Neural cell (in vitro differentiated cells): ENCODE data around the gene HCST. TPM values are rescaled to one million over a fixed set of nuclear protein-coding genes. Genes with fewer than 3 reads are reported as not detected.

ENCODE experiments used
- H2AFZ ChIP-seq: fragments of 200-600, 300-800 bp; sonication (generic), shearing (Covaris generic); 2 replicates; pipeline ENCODE4 v1.6.0; 2014; ENCODE audit warnings: low read depth, mild to moderate bottlenecking, antibody characterized with exemption, low read length, moderate library complexity
- H3F3A ChIP-seq: fragments of 200-600 bp; shearing (Covaris generic); 2 replicates; pipeline ENCODE4 v1.6.1; 2016; ENCODE audit warnings: mild to moderate bottlenecking, moderate library complexity, mixed read lengths, antibody characterized with exemption, low read length; ENCODE audit not compliant: insufficient read depth, poor library complexity, severe bottlenecking
- H3K27ac ChIP-seq: fragments of 200-600, 300-800 bp; sonication (generic), shearing (Covaris generic); 2 replicates; pipeline ENCODE4 v1.5.1; 2014; ENCODE audit warnings: mild to moderate bottlenecking, low read length, moderate library complexity
- H3K27me3 ChIP-seq: fragments of 300-800, 200-600 bp; sonication (generic), shearing (Covaris generic); 2 replicates; pipeline ENCODE4 v1.6.0; 2014; ENCODE audit warnings: mild to moderate bottlenecking, low read depth, low read length, moderate library complexity; ENCODE audit not compliant: insufficient read depth
- H3K36me3 ChIP-seq: fragments of 300-800, 200-600 bp; sonication (generic), shearing (Covaris generic); 2 replicates; pipeline ENCODE4 v1.5.1; 2014; ENCODE audit warnings: mild to moderate bottlenecking, antibody characterized with exemption, low read length, moderate library complexity; ENCODE audit not compliant: insufficient read depth
- H3K4me2 ChIP-seq: fragments of 300-800, 200-600 bp; sonication (generic), shearing (Covaris generic); 2 replicates; pipeline ENCODE4 v1.6.0; 2014; ENCODE audit warnings: mild to moderate bottlenecking, low read length
- H3K4me3 ChIP-seq: fragments of 300-800, 200-600 bp; sonication (generic), shearing (Covaris generic); 2 replicates; pipeline ENCODE4 v1.5.1; 2014; ENCODE audit warnings: mild to moderate bottlenecking, low read length, moderate library complexity
- H3K79me2 ChIP-seq: fragments of 200-600 bp; shearing (Covaris generic); replicated peaks from 2 replicates; pipeline ENCODE4 v1.6.0; 2014; ENCODE audit warnings: mild to moderate bottlenecking, low read length, moderate library complexity; ENCODE audit not compliant: insufficient read depth
- H3K9ac ChIP-seq: fragments of 300-800, 200-600 bp; sonication (generic), shearing (Covaris generic); 2 replicates; pipeline ENCODE4 v1.6.1; 2016; ENCODE audit warnings: mild to moderate bottlenecking, low read length, mixed read lengths
- H3K9me2 ChIP-seq: fragments of 200-600 bp; shearing (Covaris generic); 2 replicates; pipeline ENCODE4 v1.6.1; 2016; ENCODE audit warnings: mild to moderate bottlenecking, low read length, mixed read lengths; ENCODE audit not compliant: insufficient read depth
- H3K9me3 ChIP-seq: fragments of 200-600, 300-800 bp; sonication (generic), shearing (Covaris generic); 2 replicates; pipeline ENCODE4 v1.6.1; 2016; ENCODE audit warnings: mild to moderate bottlenecking, mixed run types, low read length, moderate library complexity, mixed read lengths
- H4K20me1 ChIP-seq: fragments of 200-600 bp; shearing (Covaris generic); 2 replicates; pipeline ENCODE4 v1.6.1; 2016; ENCODE audit warnings: mild to moderate bottlenecking, mixed run types; ENCODE audit not compliant: insufficient read depth
- EP300 ChIP-seq: fragments of 450-650 bp; conservative IDR thresholded peaks from 2 replicates; pipeline ENCODE4 v1.6.1; 2014; ENCODE audit warnings: antibody characterized with exemption, mild to moderate bottlenecking, moderate library complexity; ENCODE audit not compliant: poor library complexity, severe bottlenecking
- EZH2 ChIP-seq: fragments of 200-600, 300-800 bp; shearing (Covaris generic), sonication (generic); IDR thresholded peaks from 2 replicates; pipeline ENCODE4 v1.6.1; 2014; ENCODE audit warnings: antibody characterized with exemption, low read length, borderline replicate concordance, mild to moderate bottlenecking; ENCODE audit not compliant: insufficient read depth, poor library complexity, severe bottlenecking
- MXI1 ChIP-seq: fragments of 450-650 bp; conservative IDR thresholded peaks from 2 replicates; pipeline ENCODE4 v1.6.1; 2014; ENCODE audit warnings: antibody characterized with exemption, mild to moderate bottlenecking; ENCODE audit not compliant: poor library complexity, severe bottlenecking
- POLR2AphosphoS5 ChIP-seq: IDR thresholded peaks from 2 replicates; pipeline ENCODE4 v1.6.1; 2012
- RAD21 ChIP-seq: fragments of 450-650 bp; conservative IDR thresholded peaks from 2 replicates; pipeline ENCODE4 v1.6.1; 2014; ENCODE audit warnings: antibody characterized with exemption, mild to moderate bottlenecking, moderate library complexity
- SMC3 ChIP-seq: fragments of 450-650 bp; conservative IDR thresholded peaks from 2 replicates; pipeline ENCODE4 v1.6.1; 2014; ENCODE audit warnings: antibody characterized with exemption, mild to moderate bottlenecking, moderate library complexity; ENCODE audit not compliant: poor library complexity
- TAF1 ChIP-seq: IDR thresholded peaks from 2 replicates; pipeline ENCODE4 v1.6.1; 2012; ENCODE audit warnings: low read depth
- polyA plus RNA-seq: library from polyadenylated mRNA; depleted of rRNA; stranded (reverse); fragments of >200 nt; gene quantifications from 2 replicates; pipeline ENCODE4 v1.2.3, GENCODE V29; 2014
- TF ChIP-seq, protein P1 (sequence below): fragments of 450-650 bp; IDR thresholded peaks from 2 replicates; pipeline ENCODE4 v1.5.1; 2014; ENCODE audit warnings: antibody characterized with exemption, mild to moderate bottlenecking, moderate library complexity; ENCODE audit not compliant: poor library complexity, severe bottlenecking
- TF ChIP-seq, protein P2 (sequence below): IDR thresholded peaks from 2 replicates; pipeline ENCODE4 v1.6.1; 2012; ENCODE audit warnings: borderline replicate concordance

The HCST gene
- polyA plus RNA-seq, 1 donor from 2014 or later, result not detected

DNA sequence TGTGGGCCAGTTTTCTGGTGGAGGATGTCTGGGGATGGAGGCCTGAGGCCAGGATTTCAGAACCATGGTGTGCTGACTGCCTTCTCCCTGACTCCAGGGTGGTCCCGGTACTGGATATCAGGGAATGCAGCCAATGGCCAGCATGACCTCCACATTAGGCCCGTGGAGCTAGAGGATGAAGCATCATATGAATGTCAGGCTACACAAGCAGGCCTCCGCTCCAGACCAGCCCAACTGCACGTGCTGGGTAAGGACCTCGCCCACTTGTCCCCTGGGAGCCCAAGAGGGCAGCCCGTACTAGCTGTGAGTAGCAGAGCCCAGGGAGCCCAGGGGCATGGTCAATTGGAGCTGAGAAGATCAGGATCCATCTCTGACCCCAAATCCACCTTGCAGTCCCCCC lies 44.0 kb upstream of the HCST start:
- no peaks in the 10 kb centered on the region for H3F3A ChIP-seq
- no peak overlapping the region for H3K4me3 ChIP-seq
- H3K9ac ChIP-seq, result no peak overlapping the region
- no peak overlapping the region for H3K27ac ChIP-seq
- H3K9me2 ChIP-seq, result no peaks in the 10 kb centered on the region
- H2AFZ ChIP-seq, result no peak overlapping the region
- no peak for TF ChIP-seq POLR2AphosphoS5
- no peak for TF ChIP-seq MXI1
- TF ChIP-seq, protein P1, sequence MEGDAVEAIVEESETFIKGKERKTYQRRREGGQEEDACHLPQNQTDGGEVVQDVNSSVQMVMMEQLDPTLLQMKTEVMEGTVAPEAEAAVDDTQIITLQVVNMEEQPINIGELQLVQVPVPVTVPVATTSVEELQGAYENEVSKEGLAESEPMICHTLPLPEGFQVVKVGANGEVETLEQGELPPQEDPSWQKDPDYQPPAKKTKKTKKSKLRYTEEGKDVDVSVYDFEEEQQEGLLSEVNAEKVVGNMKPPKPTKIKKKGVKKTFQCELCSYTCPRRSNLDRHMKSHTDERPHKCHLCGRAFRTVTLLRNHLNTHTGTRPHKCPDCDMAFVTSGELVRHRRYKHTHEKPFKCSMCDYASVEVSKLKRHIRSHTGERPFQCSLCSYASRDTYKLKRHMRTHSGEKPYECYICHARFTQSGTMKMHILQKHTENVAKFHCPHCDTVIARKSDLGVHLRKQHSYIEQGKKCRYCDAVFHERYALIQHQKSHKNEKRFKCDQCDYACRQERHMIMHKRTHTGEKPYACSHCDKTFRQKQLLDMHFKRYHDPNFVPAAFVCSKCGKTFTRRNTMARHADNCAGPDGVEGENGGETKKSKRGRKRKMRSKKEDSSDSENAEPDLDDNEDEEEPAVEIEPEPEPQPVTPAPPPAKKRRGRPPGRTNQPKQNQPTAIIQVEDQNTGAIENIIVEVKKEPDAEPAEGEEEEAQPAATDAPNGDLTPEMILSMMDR, result no peak
- TF ChIP-seq, protein P2, sequence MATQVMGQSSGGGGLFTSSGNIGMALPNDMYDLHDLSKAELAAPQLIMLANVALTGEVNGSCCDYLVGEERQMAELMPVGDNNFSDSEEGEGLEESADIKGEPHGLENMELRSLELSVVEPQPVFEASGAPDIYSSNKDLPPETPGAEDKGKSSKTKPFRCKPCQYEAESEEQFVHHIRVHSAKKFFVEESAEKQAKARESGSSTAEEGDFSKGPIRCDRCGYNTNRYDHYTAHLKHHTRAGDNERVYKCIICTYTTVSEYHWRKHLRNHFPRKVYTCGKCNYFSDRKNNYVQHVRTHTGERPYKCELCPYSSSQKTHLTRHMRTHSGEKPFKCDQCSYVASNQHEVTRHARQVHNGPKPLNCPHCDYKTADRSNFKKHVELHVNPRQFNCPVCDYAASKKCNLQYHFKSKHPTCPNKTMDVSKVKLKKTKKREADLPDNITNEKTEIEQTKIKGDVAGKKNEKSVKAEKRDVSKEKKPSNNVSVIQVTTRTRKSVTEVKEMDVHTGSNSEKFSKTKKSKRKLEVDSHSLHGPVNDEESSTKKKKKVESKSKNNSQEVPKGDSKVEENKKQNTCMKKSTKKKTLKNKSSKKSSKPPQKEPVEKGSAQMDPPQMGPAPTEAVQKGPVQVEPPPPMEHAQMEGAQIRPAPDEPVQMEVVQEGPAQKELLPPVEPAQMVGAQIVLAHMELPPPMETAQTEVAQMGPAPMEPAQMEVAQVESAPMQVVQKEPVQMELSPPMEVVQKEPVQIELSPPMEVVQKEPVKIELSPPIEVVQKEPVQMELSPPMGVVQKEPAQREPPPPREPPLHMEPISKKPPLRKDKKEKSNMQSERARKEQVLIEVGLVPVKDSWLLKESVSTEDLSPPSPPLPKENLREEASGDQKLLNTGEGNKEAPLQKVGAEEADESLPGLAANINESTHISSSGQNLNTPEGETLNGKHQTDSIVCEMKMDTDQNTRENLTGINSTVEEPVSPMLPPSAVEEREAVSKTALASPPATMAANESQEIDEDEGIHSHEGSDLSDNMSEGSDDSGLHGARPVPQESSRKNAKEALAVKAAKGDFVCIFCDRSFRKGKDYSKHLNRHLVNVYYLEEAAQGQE, result no peak
- no peak for TF ChIP-seq SMC3
- no peak for TF ChIP-seq EP300
- TF ChIP-seq RAD21, result no peak
- no peak for TF ChIP-seq EZH2
- TF ChIP-seq TAF1, result no peak
- no peaks in the 10 kb centered on the region for H3K9me3 ChIP-seq
- no peaks in the 10 kb centered on the region for H3K36me3 ChIP-seq
- peaks cover 17% of the 10 kb centered on the region for H3K27me3 ChIP-seq
- no peaks in the 10 kb centered on the region for H3K79me2 ChIP-seq
- H3K4me2 ChIP-seq, result no peak overlapping the region
- no peaks in the 10 kb centered on the region for H4K20me1 ChIP-seq

DNA sequence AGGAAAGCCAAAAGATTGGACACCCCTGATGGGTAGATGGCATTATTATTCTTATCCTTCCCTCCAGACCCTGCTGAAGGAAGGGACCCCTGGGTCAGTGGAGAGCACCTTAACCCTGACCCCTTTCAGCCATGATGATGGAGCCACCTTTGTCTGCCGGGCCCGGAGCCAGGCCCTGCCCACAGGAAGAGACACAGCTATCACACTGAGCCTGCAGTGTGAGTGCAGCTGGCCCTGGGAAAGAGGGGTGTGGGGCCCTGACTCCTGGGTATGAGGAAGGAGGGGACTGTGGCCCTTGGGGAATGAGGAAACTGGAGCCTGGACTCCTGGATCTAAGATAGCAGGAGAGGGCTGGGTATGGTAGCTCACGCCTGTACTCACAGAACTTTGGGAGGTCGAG lies 42.9 kb upstream of the HCST start:
- no peak for TF ChIP-seq RAD21
- TF ChIP-seq POLR2AphosphoS5, result no peak
- TF ChIP-seq, protein P1, result no peak
- TF ChIP-seq, protein P2, result no peak
- TF ChIP-seq EP300, result no peak
- no peak for TF ChIP-seq TAF1
- TF ChIP-seq SMC3, result no peak
- no peak overlapping the region for H3K27ac ChIP-seq
- no peak overlapping the region for H3K4me3 ChIP-seq
- no peaks in the 10 kb centered on the region for H3K9me3 ChIP-seq
- no peaks in the 10 kb centered on the region for H3K36me3 ChIP-seq
- peaks cover 17% of the 10 kb centered on the region for H3K27me3 ChIP-seq
- no peak overlapping the region for H3K4me2 ChIP-seq
- no peaks in the 10 kb centered on the region for H3K9me2 ChIP-seq
- no peaks in the 10 kb centered on the region for H3F3A ChIP-seq
- H2AFZ ChIP-seq, result no peak overlapping the region
- no peaks in the 10 kb centered on the region for H4K20me1 ChIP-seq
- no peak overlapping the region for H3K9ac ChIP-seq
- H3K79me2 ChIP-seq, result no peaks in the 10 kb centered on the region
